Measurements from ENCODE around the gene LZTFL1.

The LZTFL1 gene

DNA sequence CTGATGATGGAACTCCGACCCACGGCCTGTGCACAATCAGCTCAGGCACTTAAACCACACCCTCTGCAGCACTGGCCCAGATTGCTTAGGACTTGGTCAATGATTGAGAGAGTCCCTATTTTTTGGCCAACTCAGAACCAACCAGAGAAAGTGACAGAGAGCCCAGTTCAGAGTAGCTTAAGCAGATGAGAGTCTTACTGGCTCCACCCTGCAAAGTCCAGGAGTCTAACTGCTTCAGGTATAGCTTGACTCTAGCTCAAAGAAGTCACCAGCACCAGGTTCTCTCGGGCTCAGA is 65.7 kb downstream of the LZTFL1 start:
- no peak for DNase-seq
- in situ Hi-C loops (cut with HindIII; ENCODE audit: low pct_ligation_motif_present, low pct_unique_long_range_greater_than_20kb, low sequenced_read_pairs), result no loop called here

DNA sequence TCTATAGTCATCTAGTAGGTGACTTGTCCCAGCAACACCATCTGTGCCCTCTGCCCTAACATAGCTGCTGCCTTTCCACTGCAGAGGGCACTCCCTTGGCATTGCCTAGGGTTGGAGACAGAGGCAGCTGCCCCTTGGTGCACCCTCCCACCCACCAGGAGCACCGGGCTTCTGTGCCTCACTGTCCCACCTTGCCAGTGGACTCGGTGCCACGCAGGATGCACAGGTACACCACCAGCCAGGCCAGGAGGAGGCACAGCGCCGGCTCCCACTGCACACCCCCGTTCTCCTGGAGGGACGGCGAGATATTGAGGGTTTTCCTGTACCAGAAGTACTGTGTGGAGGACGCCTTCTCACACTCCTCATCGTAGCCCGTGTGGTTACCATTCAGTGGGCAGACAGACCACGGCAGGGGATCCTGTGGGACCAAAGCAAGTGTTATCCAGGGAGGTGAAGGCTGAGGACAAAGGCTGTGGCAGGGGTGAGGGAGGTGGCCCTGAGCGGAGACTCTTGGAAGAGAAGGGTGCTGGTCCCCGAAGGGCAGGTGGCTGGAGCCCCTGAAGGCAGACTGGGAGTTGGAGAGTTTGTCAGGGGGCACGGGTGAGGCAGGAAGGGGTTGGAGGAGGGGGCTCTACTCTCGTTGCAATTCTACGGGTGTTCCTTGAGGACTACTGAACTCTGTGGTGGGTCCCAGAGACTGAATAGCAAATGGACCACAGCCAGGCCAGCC is 66.2 kb downstream of the LZTFL1 start:
- no peak for DNase-seq
- in situ Hi-C loops (cut with HindIII; ENCODE audit: low pct_ligation_motif_present, low pct_unique_long_range_greater_than_20kb, low sequenced_read_pairs), result no loop called here

DNA sequence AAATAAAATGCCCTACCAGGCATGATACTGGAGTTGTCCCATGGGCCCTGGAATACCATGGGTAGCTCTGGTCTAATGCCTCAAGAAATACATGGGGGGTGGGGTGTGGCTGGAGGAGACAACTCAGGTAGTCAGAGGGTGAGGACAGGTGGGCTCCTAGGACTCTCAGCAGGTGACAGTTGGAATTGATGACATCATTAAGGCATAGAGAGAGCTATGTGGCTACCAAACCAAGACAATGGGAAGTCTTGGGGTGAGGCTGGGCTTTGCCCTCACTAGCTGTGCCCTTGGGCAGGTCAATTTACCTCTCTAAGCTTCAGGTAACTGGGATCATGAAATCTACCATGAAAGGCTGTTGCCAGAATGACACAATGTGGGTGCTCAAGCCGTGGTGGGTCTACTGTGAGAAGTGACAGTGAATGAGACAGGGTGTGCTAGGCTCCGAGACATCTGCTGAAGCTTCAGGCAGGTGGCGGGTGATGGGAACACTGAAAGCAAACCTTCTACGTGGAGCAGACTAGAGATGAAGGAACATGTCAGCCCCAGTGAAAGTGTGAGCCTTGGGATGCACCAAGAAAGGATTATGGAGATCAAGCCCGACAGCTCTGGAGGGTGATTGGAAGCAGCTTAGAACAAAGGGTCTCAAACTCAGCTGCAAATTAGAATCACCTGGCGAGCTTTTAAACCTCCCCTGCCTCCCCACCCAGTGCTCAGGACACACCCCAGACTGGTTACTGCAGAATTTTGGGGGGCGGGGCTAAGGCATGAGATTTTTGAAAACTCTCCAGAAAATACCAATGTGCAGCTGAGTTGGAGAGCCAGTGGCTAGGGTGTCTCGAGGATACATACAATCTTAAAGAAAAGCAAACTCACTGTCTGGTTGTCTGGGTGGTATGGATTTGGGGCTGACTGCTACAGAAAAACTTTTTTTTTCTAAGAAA is 67.1 kb downstream of the LZTFL1 start:
- DNase-seq, result no peak
- in situ Hi-C loops (cut with HindIII; ENCODE audit: low pct_ligation_motif_present, low pct_unique_long_range_greater_than_20kb, low sequenced_read_pairs), result no loop called here

DNA sequence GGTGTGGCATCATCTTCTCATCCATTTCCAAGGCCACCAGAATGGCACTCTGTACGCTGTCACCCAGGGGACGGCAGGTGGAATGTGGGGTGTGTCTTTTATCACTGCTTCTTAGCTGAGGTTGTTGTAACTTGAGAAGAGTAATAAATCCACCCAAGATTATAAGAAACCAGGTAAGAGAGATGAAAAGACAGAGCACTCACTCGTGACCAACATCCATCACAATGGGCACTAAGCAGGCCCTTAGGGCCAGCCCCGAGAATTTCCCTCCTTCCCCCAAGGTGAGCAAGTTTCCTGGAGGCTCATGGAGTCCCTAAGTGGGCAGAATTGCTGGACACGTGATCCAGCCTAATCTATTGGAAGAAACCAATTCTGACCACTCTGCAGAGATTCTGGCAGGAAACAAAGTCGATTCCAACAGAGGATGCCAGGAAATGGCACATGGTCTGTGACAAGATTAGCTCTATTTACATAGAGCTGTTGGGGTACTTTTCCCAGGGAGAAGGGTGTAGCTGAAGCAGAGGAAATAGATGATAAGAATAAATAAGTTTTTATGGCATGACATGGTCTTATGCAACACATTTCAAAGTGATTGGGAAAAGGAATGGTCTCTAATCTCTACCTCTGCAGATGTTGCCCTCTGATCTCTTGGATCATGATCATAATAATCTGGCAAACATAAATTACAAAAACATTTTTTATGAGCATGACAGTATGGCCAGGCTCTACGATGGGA is 68.0 kb downstream of the LZTFL1 start:
- DNase-seq, result no peak
- in situ Hi-C loops (cut with HindIII; ENCODE audit: low pct_ligation_motif_present, low pct_unique_long_range_greater_than_20kb, low sequenced_read_pairs), result no loop called here

Measured in ACHN (cell line).